OCI-LY7 (cell line): ENCODE data around the gene HOXC9.

Experiments used
- CTCF ChIP-seq: fragments of 200-600 bp; sonication (generic); conservative IDR thresholded peaks from 2 replicates; pipeline ENCODE4 v1.5.1; 2014; ENCODE audit warnings: mild to moderate bottlenecking, antibody characterized with exemption, low read length, moderate library complexity, mixed read lengths
- EZH2phosphoT487 ChIP-seq: fragments of 200-600 bp; sonication (generic); IDR thresholded peaks from 2 replicates; pipeline ENCODE4 v1.6.1; 2018; ENCODE audit warnings: low read depth, borderline replicate concordance, mild to moderate bottlenecking, mixed run types, antibody characterized with exemption, low read length, moderate library complexity, mixed read lengths

GRCh38 chr12:54051874-54052437, 52.0 kb downstream of the HOXC9 start:
- TF ChIP-seq EZH2phosphoT487 (no peak), CTCF (no peak)
